GM12878 (cell line): ENCODE measurements around the gene ARHGAP27. TPM values are rescaled to one million over a fixed set of nuclear protein-coding genes. Genes with fewer than 3 reads are reported as not detected.

ENCODE experiments used
- BRCA1 ChIP-seq: IDR thresholded peaks from 2 replicates; pipeline ENCODE4 v1.6.1; 2011; ENCODE audit warnings: low read depth, low read length, improper control_type of control experiment
- CHD1 ChIP-seq: IDR thresholded peaks from 2 replicates; pipeline ENCODE4 v1.6.1; 2012; ENCODE audit warnings: low read depth, low read length, improper control_type of control experiment
- CREB1 ChIP-seq: IDR thresholded peaks from 2 replicates; pipeline ENCODE4 v1.6.1; 2012; ENCODE audit warnings: low read depth, mild to moderate bottlenecking, inconsistent platforms
- EZH2 ChIP-seq: IDR thresholded peaks from 2 replicates; pipeline ENCODE4 v1.6.1; 2012; ENCODE audit warnings: low read depth, mild to moderate bottlenecking, control low read depth, inconsistent platforms, low read length, borderline replicate concordance; ENCODE audit not compliant: control insufficient read depth
- GATAD2B ChIP-seq: fragments of 450-650 bp; conservative IDR thresholded peaks from 2 replicates; pipeline ENCODE4 v1.6.1; 2017; ENCODE audit warnings: low read depth, mild to moderate bottlenecking, moderate library complexity
- IKZF2 ChIP-seq, 2 experiments: fragments of 450-650 bp; IDR thresholded peaks; 2 replicates each; pipeline ENCODE4 v1.6.1; 2017; ENCODE audit warnings: mild to moderate bottlenecking in 2 of 2, moderate library complexity in 2 of 2
- LARP7 ChIP-seq: fragments of 450-650 bp; IDR thresholded peaks from 2 replicates; pipeline ENCODE4 v1.6.1; 2017; ENCODE audit warnings: mild to moderate bottlenecking
- NFYB ChIP-seq: IDR thresholded peaks from 2 replicates; pipeline ENCODE4 v1.6.1; 2011; ENCODE audit warnings: low read depth, mild to moderate bottlenecking, low read length, improper control_type of control experiment, moderate library complexity; ENCODE audit not compliant: insufficient read depth
- PKNOX1 ChIP-seq: fragments of 450-650 bp; IDR thresholded peaks from 2 replicates; pipeline ENCODE4 v1.6.1; 2016; ENCODE audit warnings: mild to moderate bottlenecking
- POLR2AphosphoS2 ChIP-seq: IDR thresholded peaks from 2 replicates; pipeline ENCODE4 v1.6.1; 2011; ENCODE audit warnings: low read depth, mild to moderate bottlenecking, low read length, improper control_type of control experiment, moderate library complexity
- polyA plus RNA-seq, 11 experiments: library from polyadenylated mRNA; depleted of rRNA in 4 of 11; unstranded in 6 of 11; stranded (reverse) in 5 of 11; fragments of >200 nt; fragmentation: Nextera tagmentation in 4 of 11; fragmentation: Illumina TruSeq in 1 of 11; extraction: Ambion mirVana in 4 of 11; extraction: Trizol in 1 of 11; gene quantifications; 1 replicate in 1 of 11; 2 replicates in 10 of 11; pipeline versions ENCODE4 v1.2.1 to v1.2.3, GENCODE V29; 2011 to 2016; ENCODE audit warnings: inconsistent platforms in 2 of 11, missing spikeins in 2 of 11, low read depth in 1 of 11
- total RNA-seq, 4 experiments: library from RNA; depleted of rRNA in 3 of 4; stranded (reverse); fragments of >200 nt in 3 of 4; fragmentation: Illumina TruSeq in 1 of 4; extraction: Trizol in 1 of 4; gene quantifications; 2 replicates each; pipeline versions ENCODE4 v1.2.1 to v1.2.3, GENCODE V29; 2013 to 2021
- TF ChIP-seq, protein P1 (sequence below): fragments of 450-650 bp; IDR thresholded peaks from 2 replicates; pipeline ENCODE4 v1.6.1; 2014; ENCODE audit warnings: mild to moderate bottlenecking

The ARHGAP27 gene
- total and polyA plus RNA-seq, 10 of the 15 experiments (the other 5 are each of a cell fraction or from before 2014, with no cell fraction given), result 0.64 to 45.7 (median 17.7) TPM

- no peak for TF ChIP-seq CREB1
- TF ChIP-seq CHD1, result no peak
- TF ChIP-seq BRCA1, result no peak
- TF ChIP-seq POLR2AphosphoS2, result no peak
- peak; percentile 39 to 77; a peak in 2 of 4 replicates for TF ChIP-seq IKZF2 (IDR thresholded peaks at IDR 0.05)
- TF ChIP-seq NFYB, result no peak
- peak; percentile 59; the same call in 1 of the 2 replicates for TF ChIP-seq GATAD2B
- TF ChIP-seq PKNOX1, result peak; percentile 36; the same call in 1 of the 2 replicates
- TF ChIP-seq, protein P1, sequence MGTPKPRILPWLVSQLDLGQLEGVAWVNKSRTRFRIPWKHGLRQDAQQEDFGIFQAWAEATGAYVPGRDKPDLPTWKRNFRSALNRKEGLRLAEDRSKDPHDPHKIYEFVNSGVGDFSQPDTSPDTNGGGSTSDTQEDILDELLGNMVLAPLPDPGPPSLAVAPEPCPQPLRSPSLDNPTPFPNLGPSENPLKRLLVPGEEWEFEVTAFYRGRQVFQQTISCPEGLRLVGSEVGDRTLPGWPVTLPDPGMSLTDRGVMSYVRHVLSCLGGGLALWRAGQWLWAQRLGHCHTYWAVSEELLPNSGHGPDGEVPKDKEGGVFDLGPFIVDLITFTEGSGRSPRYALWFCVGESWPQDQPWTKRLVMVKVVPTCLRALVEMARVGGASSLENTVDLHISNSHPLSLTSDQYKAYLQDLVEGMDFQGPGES, result no peak
- TF ChIP-seq EZH2, result no peak
- no peak for TF ChIP-seq LARP7
These were observed 19.2 kb downstream of the ARHGAP27 start (continued) for GRCh38 chr17:45413498-45413923.
